Endodermal cell (in vitro differentiated cells): Measurements from ENCODE around the gene ADAMTSL4. TPM values are rescaled to one million over a fixed set of nuclear protein-coding genes. Genes with fewer than 3 reads are reported as not detected.

Experiments used
- DNase-seq: peaks from one replicate; pipeline ENCODE4 v3.0.0-alpha.2; 2017
- H3K27ac ChIP-seq: 2 replicates; pipeline ENCODE4 v1.5.1; 2013; ENCODE audit warnings: mild to moderate bottlenecking, low read depth, low read length, moderate library complexity
- H3K27me3 ChIP-seq: 2 replicates; pipeline ENCODE4 v1.6.1; 2013; ENCODE audit warnings: mild to moderate bottlenecking, low read length, moderate library complexity; ENCODE audit not compliant: insufficient read depth, control insufficient read depth, poor library complexity, severe bottlenecking
- H3K36me3 ChIP-seq: 2 replicates; pipeline ENCODE4 v1.7.0; 2013; ENCODE audit warnings: mild to moderate bottlenecking, low read length, moderate library complexity; ENCODE audit not compliant: control insufficient read depth, insufficient read depth
- H3K4me1 ChIP-seq: one replicate; pipeline ENCODE4 v1.7.0; 2013; ENCODE audit warnings: low read length; ENCODE audit not compliant: control insufficient read depth, insufficient read depth
- H3K4me3 ChIP-seq: 2 replicates; pipeline ENCODE4 v1.5.1; 2013; ENCODE audit warnings: mild to moderate bottlenecking, low read length, moderate library complexity
- H3K9ac ChIP-seq: 2 replicates; pipeline ENCODE4 v1.6.1; 2013; ENCODE audit warnings: mild to moderate bottlenecking, low read length, moderate library complexity; ENCODE audit not compliant: poor library complexity, severe bottlenecking; ENCODE audit errors: extremely low read depth
- H3K9me3 ChIP-seq: 2 replicates; pipeline ENCODE4 v1.6.1; 2013; ENCODE audit warnings: mild to moderate bottlenecking, low read length, moderate library complexity; ENCODE audit not compliant: control insufficient read depth
- H3K27ac Mint-ChIP-seq: 2 replicates; pipeline ENCODE4 v1.8.0; 2020; ENCODE audit warnings: mixed read lengths
- H3K27me3 Mint-ChIP-seq: 2 replicates; pipeline ENCODE4 v1.8.0; 2021; ENCODE audit warnings: mild to moderate bottlenecking, mixed read lengths; ENCODE audit not compliant: insufficient read depth
- H3K36me3 Mint-ChIP-seq: 2 replicates; pipeline ENCODE4 v1.8.0; 2020; ENCODE audit warnings: low read depth, mixed read lengths
- H3K4me1 Mint-ChIP-seq: 2 replicates; pipeline ENCODE4 v1.8.0; 2020; ENCODE audit warnings: mixed read lengths
- H3K4me3 Mint-ChIP-seq: 2 replicates; pipeline ENCODE4 v1.8.0; 2020; ENCODE audit warnings: mild to moderate bottlenecking, moderate library complexity, mixed read lengths
- H3K9me3 Mint-ChIP-seq: 2 replicates; pipeline ENCODE4 v1.8.0; 2020; ENCODE audit warnings: mild to moderate bottlenecking, mixed read lengths
- WGBS, 2 experiments: methylation state at CpG; one replicate each; pipeline versions ENCODE4 v1.1.5 to v1.1.7; 2013; ENCODE audit warnings: missing lambda C conversion rate in 2 of 2, mixed read lengths in 1 of 2; ENCODE audit not compliant: insufficient coverage in 1 of 2, insufficient read length in 1 of 2; 5-methylcytosine and 5-hydroxymethylcytosine counted together
- total RNA-seq, 2 donors: library from RNA; stranded (reverse); fragmentation: NEBNext Ultra II Directional in 1 of 2; extraction: Animal tissue kit (Norgen Biotek cat#: 25700) in 1 of 2; gene quantifications; 2 replicates in 1 of 2; 3 replicates in 1 of 2; pipeline ENCODE4 v1.2.1, GENCODE V29; 2021
- TF ChIP-seq, protein P1 (sequence below): fragments of 200-600 bp; sonication (generic); conservative IDR thresholded peaks from 2 replicates; pipeline ENCODE4 v1.5.0; 2021; ENCODE audit warnings: antibody characterized with exemption, mild to moderate bottlenecking

Gene ADAMTSL4
- total RNA-seq, 2 donors from 2014 or later = 3.7 to 3.9 TPM

DNA sequence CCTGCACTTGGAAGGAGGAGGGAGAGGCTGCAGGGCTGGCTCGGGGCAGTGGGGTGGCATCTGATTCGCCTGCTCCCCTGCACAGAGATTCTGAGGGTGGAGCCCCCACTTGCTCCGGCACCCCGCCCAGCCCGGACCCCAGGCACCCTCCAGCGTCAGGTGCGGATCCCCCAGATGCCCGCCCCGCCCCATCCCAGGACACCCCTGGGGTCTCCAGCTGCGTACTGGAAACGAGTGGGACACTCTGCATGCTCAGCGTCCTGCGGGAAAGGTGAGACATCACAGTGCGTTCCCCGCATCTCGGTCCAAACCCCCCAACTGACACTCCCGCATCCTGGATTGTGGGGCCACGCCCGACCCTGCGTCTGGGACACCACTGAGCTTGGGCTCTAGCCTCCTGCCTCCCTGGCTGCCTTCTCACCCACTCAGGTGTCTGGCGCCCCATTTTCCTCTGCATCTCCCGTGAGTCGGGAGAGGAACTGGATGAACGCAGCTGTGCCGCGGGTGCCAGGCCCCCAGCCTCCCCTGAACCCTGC lies 7.9 kb downstream of the ADAMTSL4 start:
- Mint-ChIP-seq H3K27ac (no peak overlapping the region), H3K36me3 (peaks cover 2% of the 10 kb centered on the region), H3K4me3 (no peak overlapping the region), H3K27me3 (no peaks in the 10 kb centered on the region), H3K9me3 (no peaks in the 10 kb centered on the region), H3K4me1 (peaks cover 19% of the 10 kb centered on the region)
- TF ChIP-seq, protein P1, sequence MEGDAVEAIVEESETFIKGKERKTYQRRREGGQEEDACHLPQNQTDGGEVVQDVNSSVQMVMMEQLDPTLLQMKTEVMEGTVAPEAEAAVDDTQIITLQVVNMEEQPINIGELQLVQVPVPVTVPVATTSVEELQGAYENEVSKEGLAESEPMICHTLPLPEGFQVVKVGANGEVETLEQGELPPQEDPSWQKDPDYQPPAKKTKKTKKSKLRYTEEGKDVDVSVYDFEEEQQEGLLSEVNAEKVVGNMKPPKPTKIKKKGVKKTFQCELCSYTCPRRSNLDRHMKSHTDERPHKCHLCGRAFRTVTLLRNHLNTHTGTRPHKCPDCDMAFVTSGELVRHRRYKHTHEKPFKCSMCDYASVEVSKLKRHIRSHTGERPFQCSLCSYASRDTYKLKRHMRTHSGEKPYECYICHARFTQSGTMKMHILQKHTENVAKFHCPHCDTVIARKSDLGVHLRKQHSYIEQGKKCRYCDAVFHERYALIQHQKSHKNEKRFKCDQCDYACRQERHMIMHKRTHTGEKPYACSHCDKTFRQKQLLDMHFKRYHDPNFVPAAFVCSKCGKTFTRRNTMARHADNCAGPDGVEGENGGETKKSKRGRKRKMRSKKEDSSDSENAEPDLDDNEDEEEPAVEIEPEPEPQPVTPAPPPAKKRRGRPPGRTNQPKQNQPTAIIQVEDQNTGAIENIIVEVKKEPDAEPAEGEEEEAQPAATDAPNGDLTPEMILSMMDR = no peak
- no peak overlapping the region for H3K9ac ChIP-seq
- H3K4me3 ChIP-seq = no peak overlapping the region
- no peaks in the 10 kb centered on the region for H3K27me3 ChIP-seq
- H3K4me1 ChIP-seq = no peaks in the 10 kb centered on the region
- no peaks in the 10 kb centered on the region for H3K9me3 ChIP-seq
- 92 to 98% methylated on average over 14 to 26 of the region's 26 CpGs for WGBS, 2 experiments
- H3K36me3 ChIP-seq = peaks cover 7% of the 10 kb centered on the region
- no peak overlapping the region for H3K27ac ChIP-seq
- DNase-seq = peak; percentile 51

DNA sequence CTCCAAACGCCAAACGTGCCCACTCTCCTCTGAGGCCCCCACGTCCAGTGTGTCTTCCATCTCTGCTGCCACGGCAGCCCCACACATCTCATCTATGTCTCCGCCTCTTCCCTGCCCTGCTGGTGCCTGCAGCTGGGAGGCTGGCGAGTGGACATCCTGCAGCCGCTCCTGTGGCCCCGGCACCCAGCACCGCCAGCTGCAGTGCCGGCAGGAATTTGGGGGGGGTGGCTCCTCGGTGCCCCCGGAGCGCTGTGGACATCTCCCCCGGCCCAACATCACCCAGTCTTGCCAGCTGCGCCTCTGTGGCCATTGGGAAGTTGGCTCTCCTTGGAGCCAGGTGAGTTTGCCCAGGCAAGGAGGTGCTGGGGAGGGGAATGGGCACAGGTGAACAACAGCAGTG lies 8.6 kb downstream of the ADAMTSL4 start:
- 79 to 93% methylated on average over 5 to 15 of the region's 15 CpGs for WGBS, 2 experiments

DNA sequence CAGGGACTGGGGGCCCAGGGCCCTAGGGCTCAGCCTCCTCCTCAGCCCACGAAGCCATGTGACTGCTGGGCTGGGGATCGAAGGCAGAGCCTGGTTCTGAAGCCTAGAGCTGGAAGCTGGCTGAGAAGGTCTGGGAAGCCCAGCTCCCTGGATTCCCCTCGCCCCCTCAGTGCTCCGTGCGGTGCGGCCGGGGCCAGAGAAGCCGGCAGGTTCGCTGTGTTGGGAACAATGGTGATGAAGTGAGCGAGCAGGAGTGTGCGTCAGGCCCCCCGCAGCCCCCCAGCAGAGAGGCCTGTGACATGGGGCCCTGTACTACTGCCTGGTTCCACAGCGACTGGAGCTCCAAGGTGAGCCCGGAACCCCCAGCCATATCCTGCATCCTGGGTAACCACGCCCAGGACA lies 9.1 kb downstream of the ADAMTSL4 start:
- Histone ChIP-seq H3K27me3 (no peaks in the 10 kb centered on the region), H3K9ac (no peak overlapping the region), H3K4me3 (no peak overlapping the region), H3K4me1 (peaks cover 10% of the 10 kb centered on the region), H3K36me3 (peaks cover 7% of the 10 kb centered on the region), H3K9me3 (no peaks in the 10 kb centered on the region), H3K27ac (no peak overlapping the region)
- H3K4me1 Mint-ChIP-seq = peaks cover 31% of the 10 kb centered on the region
- TF ChIP-seq, protein P1 = no peak
- H3K9me3 Mint-ChIP-seq = no peaks in the 10 kb centered on the region
- no peaks in the 10 kb centered on the region for H3K27me3 Mint-ChIP-seq
- WGBS, 2 experiments = 83 to 100% methylated on average over 4 to 15 of the region's 15 CpGs
- H3K27ac Mint-ChIP-seq = no peak overlapping the region
- H3K4me3 Mint-ChIP-seq = no peak overlapping the region
- H3K36me3 Mint-ChIP-seq = peaks cover 2% of the 10 kb centered on the region
- DNase-seq = peak; percentile 47

More for the DNA sequence above, 8.6 kb downstream of the ADAMTSL4 start:
- H3K36me3 Mint-ChIP-seq = peaks cover 2% of the 10 kb centered on the region
- H3K27ac ChIP-seq = no peak overlapping the region
- H3K27ac Mint-ChIP-seq = no peak overlapping the region
- TF ChIP-seq, protein P1 = no peak
- H3K27me3 Mint-ChIP-seq = no peaks in the 10 kb centered on the region
- peaks cover 26% of the 10 kb centered on the region for H3K4me1 Mint-ChIP-seq
- peaks cover 6% of the 10 kb centered on the region for H3K4me1 ChIP-seq
- no peaks in the 10 kb centered on the region for H3K27me3 ChIP-seq
- H3K36me3 ChIP-seq = peaks cover 7% of the 10 kb centered on the region
- H3K4me3 ChIP-seq = no peak overlapping the region
- no peaks in the 10 kb centered on the region for H3K9me3 Mint-ChIP-seq
- no peaks in the 10 kb centered on the region for H3K9me3 ChIP-seq
- DNase-seq = peak; percentile 50
- no peak overlapping the region for H3K9ac ChIP-seq
- H3K4me3 Mint-ChIP-seq = no peak overlapping the region
